D721Med (cell line): ENCODE results near the gene MYL5.

ENCODE experiments used
- DNase-seq: peaks from one replicate; pipeline ENCODE4 v3.0.0; 2011; ENCODE audit warnings: low spot score; ENCODE audit not compliant: insufficient read length
- FAIRE-seq: peaks from 2 replicates; lab custom pipeline; 2011; peaks lifted over from hg19 to GRCh38; lab: Jason Lieb, UNC
- TF ChIP-seq, protein P1 (sequence below): IDR thresholded peaks from 2 replicates; pipeline ENCODE4 v1.5.1; 2012; ENCODE audit warnings: mild to moderate bottlenecking, control low read depth; ENCODE audit not compliant: insufficient read depth; ENCODE audit errors: missing control alignments

The MYL5 gene

DNA sequence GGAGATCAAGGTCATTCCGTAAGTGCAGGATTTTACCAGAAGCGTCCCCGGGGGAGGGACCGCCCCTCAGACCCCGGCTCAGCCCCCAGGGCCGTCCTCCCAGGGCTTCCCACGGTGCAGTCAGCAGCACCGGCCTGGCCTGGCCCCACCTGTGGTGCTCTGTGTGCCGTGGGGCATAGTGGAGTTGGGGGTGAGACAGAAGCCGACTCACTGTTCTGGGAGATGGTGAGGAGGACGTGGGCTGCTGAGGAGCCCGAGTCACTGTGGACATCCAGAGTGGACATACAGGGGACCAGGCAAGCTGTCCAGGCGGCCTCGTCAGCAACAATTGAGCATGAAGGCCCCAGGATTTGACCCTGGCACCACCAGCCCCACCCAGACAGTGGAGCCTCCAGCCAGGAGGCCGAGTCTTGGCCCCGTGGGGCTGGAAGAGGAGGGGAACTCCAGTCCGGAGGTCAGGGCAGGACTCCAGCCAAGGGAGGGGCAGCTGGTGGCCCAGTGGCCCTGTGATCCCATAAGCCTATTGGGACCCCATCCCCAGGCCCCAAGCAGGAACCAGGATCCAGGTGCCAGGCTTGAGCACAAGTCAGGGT is 19.4 kb upstream of the MYL5 start:
- TF ChIP-seq, protein P1, sequence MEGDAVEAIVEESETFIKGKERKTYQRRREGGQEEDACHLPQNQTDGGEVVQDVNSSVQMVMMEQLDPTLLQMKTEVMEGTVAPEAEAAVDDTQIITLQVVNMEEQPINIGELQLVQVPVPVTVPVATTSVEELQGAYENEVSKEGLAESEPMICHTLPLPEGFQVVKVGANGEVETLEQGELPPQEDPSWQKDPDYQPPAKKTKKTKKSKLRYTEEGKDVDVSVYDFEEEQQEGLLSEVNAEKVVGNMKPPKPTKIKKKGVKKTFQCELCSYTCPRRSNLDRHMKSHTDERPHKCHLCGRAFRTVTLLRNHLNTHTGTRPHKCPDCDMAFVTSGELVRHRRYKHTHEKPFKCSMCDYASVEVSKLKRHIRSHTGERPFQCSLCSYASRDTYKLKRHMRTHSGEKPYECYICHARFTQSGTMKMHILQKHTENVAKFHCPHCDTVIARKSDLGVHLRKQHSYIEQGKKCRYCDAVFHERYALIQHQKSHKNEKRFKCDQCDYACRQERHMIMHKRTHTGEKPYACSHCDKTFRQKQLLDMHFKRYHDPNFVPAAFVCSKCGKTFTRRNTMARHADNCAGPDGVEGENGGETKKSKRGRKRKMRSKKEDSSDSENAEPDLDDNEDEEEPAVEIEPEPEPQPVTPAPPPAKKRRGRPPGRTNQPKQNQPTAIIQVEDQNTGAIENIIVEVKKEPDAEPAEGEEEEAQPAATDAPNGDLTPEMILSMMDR: no peak
- FAIRE-seq: no peak

DNA sequence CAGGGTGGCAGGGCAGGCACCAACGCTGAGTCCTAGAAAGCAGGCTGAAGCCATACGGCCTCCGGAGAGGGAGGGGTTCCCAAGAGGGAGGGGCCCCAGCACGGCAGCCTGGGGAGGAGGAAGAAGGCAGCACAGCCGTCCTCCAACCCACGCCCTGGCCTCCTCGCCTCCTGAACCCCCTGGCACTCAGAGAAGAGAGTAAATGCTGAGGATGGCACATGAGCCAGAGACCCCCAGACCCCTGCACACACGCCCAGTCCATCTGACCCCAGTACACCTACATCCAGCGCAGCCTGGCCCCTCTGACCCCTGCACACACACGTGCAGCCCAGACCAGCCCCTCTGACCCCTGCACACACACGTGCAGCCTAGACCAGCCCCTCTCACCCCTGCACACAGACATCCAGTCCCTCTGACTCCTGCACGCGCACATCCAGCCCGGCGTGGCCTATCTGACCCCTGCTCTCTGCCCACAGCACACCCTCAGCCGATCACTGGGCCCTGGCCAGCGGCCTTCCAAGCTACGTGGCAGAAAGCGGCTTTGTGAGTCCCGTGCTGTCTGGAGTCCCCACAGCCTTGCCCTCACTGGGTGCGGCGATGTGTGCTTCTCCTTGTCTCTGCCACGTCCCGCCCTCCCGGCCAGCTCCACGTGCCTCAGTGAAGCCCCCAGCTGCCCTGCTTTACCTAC is 18.7 kb upstream of the MYL5 start:
- FAIRE-seq (no peak), DNase-seq (no peak)
- TF ChIP-seq, protein P1: no peak

More for the DNA sequence above, 19.4 kb upstream of the MYL5 start:
- DNase-seq: no peak

DNA sequence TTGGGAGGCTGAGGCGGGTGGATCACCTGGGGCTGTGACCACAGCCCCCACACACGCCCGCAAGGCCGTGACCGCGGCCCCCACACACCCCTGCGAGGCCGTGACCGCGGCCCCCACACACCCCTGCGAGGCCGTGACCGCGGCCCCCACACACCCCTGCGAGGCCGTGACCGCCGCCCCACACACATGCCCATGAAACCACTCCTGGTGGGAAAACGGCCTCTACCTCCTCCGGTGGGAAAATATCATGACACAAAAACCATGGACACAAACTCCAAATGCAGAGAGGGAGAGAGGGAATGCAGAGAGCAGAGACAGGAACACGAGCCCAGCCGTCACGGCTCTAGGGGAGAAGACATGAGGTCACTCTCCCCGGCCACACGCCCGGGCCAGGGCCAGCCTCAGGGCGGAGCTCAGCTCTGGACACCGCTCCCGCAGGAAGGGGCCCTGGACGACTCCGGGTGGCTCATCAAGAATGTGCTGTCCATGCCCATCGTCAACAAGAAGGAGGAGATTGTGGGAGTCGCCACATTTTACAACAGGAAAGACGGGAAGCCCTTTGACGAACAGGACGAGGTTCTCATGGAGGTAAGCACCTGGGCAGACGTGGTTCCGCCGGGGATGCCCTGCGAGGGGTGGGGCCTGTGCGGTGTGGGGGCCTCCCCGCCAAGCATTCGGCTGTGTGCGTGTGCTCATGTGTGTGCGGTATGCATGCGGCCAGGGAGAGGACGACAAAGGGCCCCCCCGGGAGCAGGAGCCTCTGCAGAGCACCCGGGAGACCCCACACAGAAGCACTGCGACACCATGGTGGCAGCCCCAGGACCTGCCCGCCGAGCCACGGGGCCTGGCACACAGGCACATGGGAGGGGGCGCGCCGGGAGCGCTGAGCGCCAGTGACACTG is 17.7 kb upstream of the MYL5 start:
- no peak for FAIRE-seq
- TF ChIP-seq, protein P1: no peak
- DNase-seq: no peak

DNA sequence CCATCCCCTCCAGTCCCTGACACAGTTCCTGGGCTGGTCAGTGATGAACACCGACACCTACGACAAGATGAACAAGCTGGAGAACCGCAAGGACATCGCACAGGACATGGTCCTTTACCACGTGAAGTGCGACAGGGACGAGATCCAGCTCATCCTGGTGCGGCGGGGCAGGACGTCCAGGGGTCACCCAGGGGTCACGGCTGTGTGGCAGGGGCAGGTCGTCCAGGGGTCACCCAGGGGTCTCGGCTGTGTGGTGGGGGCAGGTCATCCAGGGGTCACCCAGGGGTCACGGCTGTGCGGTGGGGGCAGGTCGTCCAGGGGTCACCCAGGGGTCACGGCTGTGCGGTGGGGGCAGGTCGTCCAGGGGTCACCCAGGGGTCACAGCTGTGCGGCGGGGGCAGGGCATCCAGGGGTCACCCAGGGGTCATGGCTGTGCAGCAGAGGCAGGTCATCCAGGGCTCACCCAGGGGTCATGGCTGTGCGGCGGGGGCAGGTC is 17.0 kb upstream of the MYL5 start:
- FAIRE-seq (no peak), DNase-seq (no peak)
- TF ChIP-seq, protein P1: no peak

DNA sequence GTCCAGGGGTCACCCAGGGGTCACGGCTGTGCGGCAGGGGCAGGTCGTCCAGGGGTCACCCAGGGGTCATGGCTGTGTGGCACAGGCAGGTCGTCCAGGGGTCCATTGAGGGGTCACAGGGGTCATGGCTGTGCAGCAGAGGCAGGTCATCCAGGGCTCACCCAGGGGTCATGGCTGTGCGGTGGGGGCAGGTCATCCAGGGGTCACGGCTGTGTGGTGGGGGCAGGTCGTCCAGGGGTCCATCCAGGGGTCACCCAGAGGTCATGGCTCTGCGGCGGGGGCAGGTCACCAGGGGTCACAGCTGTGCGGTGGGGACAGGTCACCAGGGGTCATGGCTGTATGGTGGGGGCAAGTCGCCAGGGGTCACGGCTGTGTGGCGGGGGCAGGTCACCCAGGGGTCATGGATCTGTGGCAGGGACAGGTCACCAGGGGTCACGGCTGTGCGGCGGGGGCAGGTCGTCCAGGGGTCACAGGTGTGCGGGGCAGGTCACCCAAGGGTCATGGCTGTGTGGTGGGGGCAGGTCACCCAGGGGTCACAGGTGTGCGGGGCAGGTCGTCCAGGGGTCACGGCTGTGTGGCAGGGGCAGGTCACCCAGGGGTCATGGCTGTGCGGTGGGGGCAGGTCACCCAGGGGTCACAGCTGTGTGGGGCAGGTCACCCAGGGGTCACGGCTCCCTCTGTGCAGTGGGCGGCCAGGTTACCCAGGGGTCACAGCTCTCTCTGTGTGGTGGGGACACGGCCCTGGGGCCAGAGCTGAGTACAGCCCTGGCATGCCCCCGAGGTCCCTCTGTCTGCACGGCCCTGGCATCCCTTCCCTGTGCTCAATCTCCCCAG is 16.3 kb upstream of the MYL5 start:
- no peak for DNase-seq
- no peak for FAIRE-seq
- TF ChIP-seq, protein P1: no peak
